ENCODE data around the gene ATP8A2.
"Not testable (repeated sequence)": the region's sequence is repeated elsewhere in the genome, so short reads cannot be mapped to it uniquely, and the experiment has no call there.

The ATP8A2 gene

DNA sequence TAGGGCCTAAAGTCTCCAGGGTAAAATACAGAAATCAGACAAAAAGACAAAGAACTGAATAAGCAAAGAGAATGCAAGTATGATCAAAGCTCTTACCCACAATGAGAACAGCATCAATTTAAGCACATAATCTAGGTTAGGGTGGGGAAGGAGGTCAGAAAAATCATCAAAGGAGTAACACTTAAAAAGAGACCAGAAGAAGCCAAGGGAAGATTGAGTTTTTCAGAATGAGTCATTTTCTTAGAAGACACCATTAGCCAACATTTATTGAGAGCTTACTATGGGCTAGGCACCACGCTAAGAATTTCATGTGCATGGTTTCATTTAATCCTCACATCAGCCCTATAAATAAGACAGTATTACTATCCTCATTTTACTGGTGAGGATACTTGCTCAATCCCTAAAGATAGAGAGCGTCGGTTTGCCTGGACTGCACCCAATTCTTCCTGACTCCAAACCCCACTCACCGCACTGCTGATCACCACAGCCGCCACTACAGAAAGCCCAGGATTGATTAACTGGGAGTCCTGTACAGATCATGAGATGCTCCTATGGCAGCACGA, 681.7 kb downstream of the ATP8A2 start:
- DNase-seq, result no peak

GRCh38 chr13:26054896-26055295, 683.1 kb downstream of the ATP8A2 start:
- DNase-seq, result no peak

DNA sequence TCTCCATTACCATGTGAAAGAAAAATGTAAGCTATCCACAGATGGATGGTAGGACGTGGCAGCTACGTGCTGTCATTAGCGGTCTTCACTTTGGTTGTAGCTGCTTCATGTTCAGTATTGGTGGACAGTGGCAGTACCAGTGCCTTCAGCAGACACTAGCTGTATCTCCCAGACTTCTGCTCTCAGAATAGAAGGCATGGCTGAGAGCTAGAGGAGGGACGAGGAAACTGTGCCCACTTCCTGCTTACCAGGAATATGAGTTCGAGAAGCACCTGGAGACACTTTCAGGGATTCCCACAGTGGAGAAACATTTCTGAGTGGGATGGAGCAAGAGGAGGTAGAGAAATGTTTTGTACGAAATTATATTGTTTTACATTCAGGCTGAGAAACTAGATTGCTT, 686.9 kb downstream of the ATP8A2 start:
- no peak for DNase-seq

- no peak for DNase-seq
Measured at GRCh38 chr13:26060357-26060756, 688.6 kb downstream of the ATP8A2 start.

GRCh38 chr13:26061256-26061655, 689.5 kb downstream of the ATP8A2 start:
- no peak for DNase-seq

DNA sequence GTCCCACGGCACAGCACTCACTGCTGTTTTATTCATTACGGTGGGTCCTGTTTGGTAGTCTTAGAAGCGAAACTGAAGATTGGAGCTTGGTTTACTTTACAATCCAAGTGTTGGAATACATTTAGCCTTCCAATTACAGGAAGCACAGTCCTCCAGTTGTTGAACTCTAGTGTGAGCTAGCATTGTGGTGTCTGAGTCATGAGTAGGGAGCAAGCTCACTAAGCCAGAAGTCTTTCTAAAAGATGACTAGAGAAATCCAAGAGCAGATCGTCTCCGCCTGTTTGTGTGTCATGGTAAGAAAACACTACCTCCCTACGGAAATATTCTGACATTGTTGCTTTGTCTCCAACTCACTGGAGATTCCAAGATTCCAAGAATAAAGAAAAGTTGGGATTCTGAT, 690.2 kb downstream of the ATP8A2 start:
- no peak for DNase-seq

DNA sequence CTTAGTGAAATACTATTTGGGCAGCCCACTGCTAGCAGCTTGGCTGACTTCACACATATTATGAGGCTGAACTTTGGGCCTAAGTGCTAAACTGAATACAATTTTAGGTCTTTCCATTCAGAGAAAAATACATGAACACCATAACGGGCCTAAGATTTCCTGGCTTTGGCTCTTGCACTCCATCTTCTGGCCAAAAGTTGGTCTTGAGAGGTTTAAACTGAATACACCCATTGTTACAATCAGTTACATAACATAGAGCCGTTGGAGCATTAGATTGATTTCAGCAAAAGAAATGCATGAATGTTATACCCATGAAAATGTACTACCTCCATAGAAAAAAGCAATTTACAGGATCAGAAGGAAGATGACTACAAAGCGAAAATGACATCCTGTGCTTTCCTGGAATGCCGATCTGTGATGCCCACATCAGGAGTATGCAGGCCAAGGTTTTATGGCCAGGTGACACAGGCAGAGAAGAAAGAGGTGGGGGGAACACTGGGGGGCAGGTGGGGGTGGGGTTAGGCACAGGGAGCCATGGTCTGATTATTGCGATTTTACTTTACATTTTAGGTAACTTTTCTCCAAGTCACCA, 691.2 kb downstream of the ATP8A2 start:
- peak; percentile 34 for DNase-seq

- DNase-seq, result not testable (repeated sequence)
Measured at GRCh38 chr13:26066492-26066891, 694.7 kb downstream of the ATP8A2 start.

DNA sequence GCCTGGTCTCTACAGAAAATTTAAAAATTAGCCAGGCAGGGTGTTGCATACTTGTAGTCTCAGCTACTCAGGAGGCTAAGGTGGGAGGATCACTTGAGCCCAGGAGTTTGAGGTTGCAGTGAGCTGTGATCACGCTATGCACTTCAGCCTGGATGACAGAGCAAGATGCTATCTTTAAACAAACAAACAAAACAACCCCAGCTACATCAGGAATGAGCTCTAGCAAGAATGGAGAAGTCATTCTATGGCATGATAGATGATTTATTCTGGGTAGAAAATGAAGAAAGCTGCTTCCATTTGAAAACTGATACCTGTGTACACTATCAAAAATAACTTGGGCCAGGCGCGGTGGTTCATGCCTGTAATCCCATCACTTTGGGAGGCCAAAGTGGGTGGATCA, 695.8 kb downstream of the ATP8A2 start:
- DNase-seq, result no peak

- DNase-seq, result not testable (repeated sequence)
Measured at GRCh38 chr13:26068372-26068771, 696.6 kb downstream of the ATP8A2 start.

DNA sequence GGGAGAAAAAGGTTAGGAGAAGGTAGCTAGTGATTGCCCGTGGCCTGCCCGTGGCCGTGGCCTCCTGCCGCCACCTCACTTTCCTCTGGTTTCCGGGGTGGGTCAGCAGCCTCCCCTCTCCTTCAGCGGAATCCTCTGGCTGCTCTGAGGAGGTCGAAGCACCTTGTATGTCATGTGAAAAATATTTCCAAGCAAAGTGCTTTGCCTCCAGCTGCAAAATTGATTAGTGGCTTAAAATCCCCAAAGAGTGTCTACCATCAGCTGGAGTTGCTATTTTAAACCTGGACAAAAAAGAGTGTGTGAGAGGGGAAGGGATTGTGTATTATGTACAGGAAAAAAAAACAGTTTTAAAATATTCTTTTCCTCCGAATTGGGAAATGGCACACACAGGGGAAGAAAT, 697.9 kb downstream of the ATP8A2 start:
- not testable (repeated sequence) for DNase-seq

GRCh38 chr13:26071691-26072090, 699.9 kb downstream of the ATP8A2 start:
- DNase-seq, result no peak

GRCh38 chr13:26072335-26072734, 700.6 kb downstream of the ATP8A2 start:
- not testable (repeated sequence) for DNase-seq

DNA sequence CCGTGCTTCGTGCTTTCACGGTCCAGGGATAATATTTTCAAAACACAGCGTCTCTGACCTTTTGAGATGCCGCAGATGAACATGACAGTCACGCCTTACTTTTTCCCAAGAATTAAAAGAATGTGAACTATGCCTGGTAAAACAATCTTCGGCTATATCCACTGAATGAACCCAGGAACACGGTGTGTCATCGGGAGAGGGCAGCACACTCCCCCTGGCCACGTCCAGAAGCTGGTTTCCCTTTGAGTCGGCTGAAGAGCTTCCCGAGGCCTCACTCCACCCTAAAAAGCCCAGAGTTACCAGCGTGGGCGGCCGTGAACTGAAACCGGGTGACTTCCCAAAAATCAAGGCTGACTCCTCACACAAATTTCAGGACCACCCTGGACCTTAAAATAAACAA, 702.9 kb downstream of the ATP8A2 start:
- no peak for DNase-seq
